Mucosa of stomach (tissue), 1 donor: Measurements from ENCODE around the gene NFILZ.

Experiments
- H3K27me3 ChIP-seq: one replicate; pipeline ENCODE4 v1.7.0; 2013; ENCODE audit warnings: mild to moderate bottlenecking, low read length; ENCODE audit not compliant: control insufficient read depth, insufficient read depth
- H3K36me3 ChIP-seq: one replicate; pipeline ENCODE4 v1.7.0; 2013; ENCODE audit warnings: low read length; ENCODE audit not compliant: control insufficient read depth, insufficient read depth
- H3K4me1 ChIP-seq: one replicate; pipeline ENCODE4 v1.7.0; 2013; ENCODE audit warnings: mild to moderate bottlenecking, low read length; ENCODE audit not compliant: control insufficient read depth, insufficient read depth
- H3K4me3 ChIP-seq: one replicate; pipeline ENCODE4 v1.7.0; 2013; ENCODE audit warnings: low read length
- H3K9ac ChIP-seq: one replicate; pipeline ENCODE4 v1.7.0; 2013; ENCODE audit warnings: mild to moderate bottlenecking, low read length, moderate library complexity
- H3K9me3 ChIP-seq: one replicate; pipeline ENCODE4 v1.7.0; 2013; ENCODE audit warnings: mild to moderate bottlenecking, low read length, moderate library complexity; ENCODE audit not compliant: control insufficient read depth
- donor health status: Pancreatic carcinoma.

NFILZ gene

DNA sequence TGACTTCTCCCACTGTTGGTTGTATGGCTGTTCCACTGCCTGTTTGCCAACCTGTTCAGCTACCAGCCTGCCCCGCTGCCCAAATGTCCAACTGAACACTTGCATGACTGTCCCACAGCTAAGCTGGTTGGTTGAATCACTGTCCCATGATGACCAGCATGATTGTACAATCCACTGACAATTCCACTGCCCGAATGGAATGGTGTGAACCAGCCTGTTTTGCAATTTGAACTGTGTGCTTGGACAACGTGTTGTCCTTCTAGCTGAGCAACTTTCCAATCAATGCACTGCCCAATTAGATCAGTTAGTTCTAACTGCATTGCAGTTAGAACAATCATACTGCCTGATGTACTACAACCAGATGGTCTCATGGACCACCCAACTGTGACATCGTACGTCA, 28.6 kb upstream of the NFILZ start:
- no peaks in the 10 kb centered on the region for H3K36me3 ChIP-seq
- no peak overlapping the region for H3K9ac ChIP-seq
- H3K4me3 ChIP-seq, result no peak overlapping the region
- H3K4me1 ChIP-seq, result no peaks in the 10 kb centered on the region
- no peaks in the 10 kb centered on the region for H3K27me3 ChIP-seq
- H3K9me3 ChIP-seq, result peaks cover 7% of the 10 kb centered on the region

- Histone ChIP-seq H3K9me3 (peaks cover 7% of the 10 kb centered on the region), H3K4me3 (no peak overlapping the region), H3K4me1 (peaks cover 14% of the 10 kb centered on the region), H3K36me3 (no peaks in the 10 kb centered on the region), H3K27me3 (peaks cover 10% of the 10 kb centered on the region), H3K9ac (no peak overlapping the region)
These were observed 24.9 kb upstream of the NFILZ start for GRCh38 chr19:8605514-8605913.

DNA sequence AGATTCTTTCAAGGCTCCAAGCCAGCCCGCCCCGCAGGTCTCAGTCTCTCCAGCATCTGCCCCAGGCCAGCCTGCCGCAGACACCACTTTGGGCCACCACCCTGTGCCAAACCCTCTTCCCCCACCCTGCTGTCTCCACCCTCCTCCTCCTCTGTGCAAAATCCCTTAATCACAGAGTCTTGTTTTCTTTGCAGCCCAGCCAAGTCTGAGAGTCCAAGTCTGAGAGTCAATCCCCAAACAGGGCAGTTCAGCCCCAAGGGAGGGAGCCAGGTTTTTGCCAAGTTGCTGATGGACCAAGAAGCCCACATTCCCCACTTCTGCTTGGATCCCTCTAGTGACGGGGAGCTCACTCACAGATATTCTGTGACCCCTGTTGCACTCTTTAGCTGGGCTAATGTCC, 23.0 kb upstream of the NFILZ start:
- H3K27me3 ChIP-seq, result peaks cover 10% of the 10 kb centered on the region
- no peak overlapping the region for H3K4me3 ChIP-seq
- peaks cover 14% of the 10 kb centered on the region for H3K4me1 ChIP-seq
- peaks cover 7% of the 10 kb centered on the region for H3K9me3 ChIP-seq
- H3K36me3 ChIP-seq, result no peaks in the 10 kb centered on the region
- no peak overlapping the region for H3K9ac ChIP-seq

GRCh38 chr19:8608941-8609278, 21.5 kb upstream of the NFILZ start:
- H3K36me3 ChIP-seq, result no peaks in the 10 kb centered on the region
- H3K9ac ChIP-seq, result no peak overlapping the region
- H3K9me3 ChIP-seq, result peaks cover 7% of the 10 kb centered on the region
- H3K4me1 ChIP-seq, result peaks cover 14% of the 10 kb centered on the region
- no peak overlapping the region for H3K4me3 ChIP-seq
- H3K27me3 ChIP-seq, result peaks cover 10% of the 10 kb centered on the region

GRCh38 chr19:8609279-8610040, 21.0 kb upstream of the NFILZ start:
- peaks cover 10% of the 10 kb centered on the region for H3K27me3 ChIP-seq
- H3K4me1 ChIP-seq, result peaks cover 14% of the 10 kb centered on the region
- H3K4me3 ChIP-seq, result peak overlapping the region; percentile 21
- H3K9me3 ChIP-seq, result peaks cover 7% of the 10 kb centered on the region
- H3K36me3 ChIP-seq, result no peaks in the 10 kb centered on the region
- peak overlapping the region; percentile 50 for H3K9ac ChIP-seq

DNA sequence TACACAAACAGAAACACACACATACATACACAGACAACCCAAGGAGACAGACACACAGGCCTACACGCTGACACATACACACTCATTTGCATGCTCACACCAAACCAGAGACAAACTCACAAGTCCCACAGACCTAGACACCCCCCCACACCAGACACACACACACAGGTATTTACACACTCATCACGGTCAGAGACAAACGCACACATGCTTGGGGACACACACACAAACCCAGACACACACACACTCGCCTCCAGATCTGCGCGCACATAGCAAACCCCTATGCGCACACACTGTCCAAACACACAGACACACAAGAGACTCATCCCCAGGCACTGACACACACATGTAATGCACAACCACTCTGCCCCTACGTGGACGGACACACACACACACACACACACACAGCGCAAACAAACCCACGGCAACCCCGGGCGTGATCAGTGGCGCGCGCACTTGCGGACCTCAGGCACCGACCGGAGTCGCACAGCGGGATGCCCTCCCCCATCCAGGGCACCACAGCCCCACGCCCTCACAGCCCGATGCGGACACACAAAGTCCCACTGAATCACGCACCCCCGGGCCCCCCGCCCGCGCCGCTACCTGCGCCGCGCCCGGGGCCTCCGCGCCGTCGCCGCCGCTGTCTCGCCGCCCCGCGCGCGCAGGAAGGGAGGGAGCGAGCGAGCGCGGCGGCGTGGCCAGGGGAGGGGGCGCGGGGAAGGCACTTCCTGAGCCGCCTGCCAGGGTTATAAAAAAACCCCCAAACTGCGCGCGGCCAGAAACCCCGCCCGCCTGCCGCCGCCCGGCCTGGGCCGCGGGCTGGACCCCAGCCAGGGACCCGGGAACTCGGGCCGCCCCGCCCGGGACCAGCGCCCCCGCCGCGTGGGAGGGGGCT, 20.1 kb upstream of the NFILZ start, which contains the start of gene ADAMTS10:
ADAMTS10 (minus strand) TSS at position 675 of the 895 bp plus-strand sequence. CDS start 5,005 bp downstream, outside the sequence.
- Histone ChIP-seq H3K4me3 (peak within 1 kb of the TSS; percentile 21), H3K9ac (peak within 1 kb of the TSS; percentile 50), H3K9me3 (peaks cover under 1% of the 10 kb centered on the region), H3K4me1 (peaks cover 14% of the 10 kb centered on the region), H3K36me3 (no peaks in the 10 kb centered on the region), H3K27me3 (peaks cover 10% of the 10 kb centered on the region)

DNA sequence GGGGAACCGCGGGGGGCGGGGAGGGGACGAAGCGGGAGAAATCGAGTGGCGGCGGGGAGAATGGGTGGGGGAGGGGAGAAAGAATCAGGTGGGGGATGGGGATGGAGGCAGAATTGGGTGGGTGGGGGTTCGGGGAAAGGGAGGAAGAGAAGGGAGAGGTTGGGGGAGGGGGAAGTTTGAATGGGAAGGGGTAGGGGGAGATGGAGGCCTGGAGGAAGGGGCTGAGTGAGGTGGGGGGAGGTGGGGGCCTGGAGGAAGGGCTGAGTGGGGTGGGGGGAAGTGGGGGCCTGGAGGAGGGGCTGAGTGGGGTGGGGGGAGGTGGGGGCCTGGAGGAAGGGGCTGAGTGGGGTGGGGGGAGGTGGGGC, 19.5 kb upstream of the NFILZ start:
- no peaks in the 10 kb centered on the region for H3K9me3 ChIP-seq
- peaks cover 14% of the 10 kb centered on the region for H3K4me1 ChIP-seq
- no peak overlapping the region for H3K4me3 ChIP-seq
- H3K9ac ChIP-seq, result no peak overlapping the region
- peaks cover 10% of the 10 kb centered on the region for H3K27me3 ChIP-seq
- no peaks in the 10 kb centered on the region for H3K36me3 ChIP-seq

DNA sequence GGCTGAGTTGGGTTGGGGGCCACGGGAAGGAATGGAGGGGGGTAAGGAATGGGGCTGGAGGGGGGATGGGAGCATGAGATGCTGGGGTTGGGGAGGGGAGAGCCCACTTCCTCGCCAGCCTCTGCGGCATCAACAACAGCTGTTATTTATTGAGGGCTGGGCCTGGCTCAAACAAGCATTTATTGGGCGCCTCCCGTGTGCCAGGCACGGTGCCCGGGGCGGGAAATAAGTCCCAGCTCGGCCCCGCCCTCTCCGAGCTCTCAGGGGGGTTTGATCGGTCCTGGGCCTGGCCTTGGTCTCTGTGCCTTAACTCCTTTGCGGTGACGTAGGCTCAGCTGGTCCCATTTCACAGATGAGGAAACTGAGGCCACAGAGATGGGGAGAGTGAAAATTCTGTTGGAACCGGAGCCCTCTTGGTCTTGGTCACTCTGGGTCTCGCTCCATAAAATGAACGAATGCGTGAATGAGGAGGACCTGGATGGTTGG, 19.0 kb upstream of the NFILZ start:
- Histone ChIP-seq H3K4me1 (peaks cover 14% of the 10 kb centered on the region), H3K9ac (no peak overlapping the region), H3K4me3 (no peak overlapping the region), H3K9me3 (no peaks in the 10 kb centered on the region), H3K36me3 (no peaks in the 10 kb centered on the region), H3K27me3 (peaks cover 10% of the 10 kb centered on the region)

GRCh38 chr19:8611877-8612806, 18.3 kb upstream of the NFILZ start:
- Histone ChIP-seq H3K9ac (no peak overlapping the region), H3K9me3 (no peaks in the 10 kb centered on the region), H3K27me3 (peaks cover 10% of the 10 kb centered on the region), H3K4me3 (no peak overlapping the region), H3K4me1 (peaks cover 14% of the 10 kb centered on the region), H3K36me3 (no peaks in the 10 kb centered on the region)

DNA sequence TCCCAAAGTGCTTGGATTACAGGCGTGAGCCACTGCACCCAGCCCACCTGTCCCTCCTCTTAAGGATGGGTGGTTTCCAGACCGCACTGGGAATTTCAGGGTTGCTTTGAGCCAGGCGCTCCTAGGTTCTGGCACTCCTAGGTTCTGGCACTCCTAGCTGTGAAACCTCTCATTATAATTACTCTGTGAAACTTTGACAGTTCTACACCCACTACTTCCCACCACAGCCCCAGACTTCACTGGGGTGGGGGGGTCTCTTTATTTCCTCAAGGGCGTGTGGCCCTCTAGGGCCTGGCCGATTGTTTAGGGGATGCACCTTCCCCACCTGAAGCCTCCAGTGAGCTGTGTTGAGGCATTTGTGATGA, 17.6 kb upstream of the NFILZ start:
- no peaks in the 10 kb centered on the region for H3K9me3 ChIP-seq
- peaks cover 14% of the 10 kb centered on the region for H3K4me1 ChIP-seq
- H3K9ac ChIP-seq, result no peak overlapping the region
- peaks cover 10% of the 10 kb centered on the region for H3K27me3 ChIP-seq
- no peak overlapping the region for H3K4me3 ChIP-seq
- no peaks in the 10 kb centered on the region for H3K36me3 ChIP-seq

DNA sequence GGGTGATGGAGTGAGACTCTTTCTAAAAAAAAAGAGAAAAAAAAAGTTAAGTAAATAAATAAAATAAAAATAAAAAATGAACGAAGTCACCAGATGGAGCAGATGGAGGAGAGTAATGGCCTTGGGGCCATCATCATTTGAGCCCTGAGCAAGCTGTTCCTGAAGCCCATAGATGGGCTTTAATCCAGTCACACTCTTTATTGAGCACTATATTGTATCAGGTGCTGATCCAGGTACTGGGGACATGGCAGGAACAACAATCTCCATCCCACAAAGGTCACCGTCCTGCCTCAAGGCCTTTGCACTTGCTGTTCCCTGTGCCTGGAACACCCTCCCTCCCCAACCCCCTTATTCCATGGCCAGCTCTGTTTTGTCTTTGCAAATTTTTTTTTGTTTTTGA, 16.0 kb upstream of the NFILZ start:
- no peak overlapping the region for H3K4me3 ChIP-seq
- H3K9me3 ChIP-seq, result no peaks in the 10 kb centered on the region

More for the DNA sequence above, 16.0 kb upstream of the NFILZ start:
- no peak overlapping the region for H3K9ac ChIP-seq
- no peaks in the 10 kb centered on the region for H3K36me3 ChIP-seq
- H3K4me1 ChIP-seq, result peaks cover 7% of the 10 kb centered on the region
- peaks cover 9% of the 10 kb centered on the region for H3K27me3 ChIP-seq
